ENCODE results near the gene CCL17. TPM values are rescaled to one million over a fixed set of nuclear protein-coding genes. Genes with fewer than 3 reads are reported as not detected.
A peak's percentile ranks its signal among the peaks of the same experiment; 100 is the strongest.

Gene CCL17
- total RNA-seq, 1 experiment from 2014 or later: not detected

GRCh38 chr16:57444711-57445110 lies 40.1 kb downstream of the CCL17 start:
- DNase-seq: no peak
- intact Hi-C loops (cut with micrococcal nuclease; ENCODE audit: unreplicated experiment): no loop called here
- Histone ChIP-seq H3K4me3 (ENCODE audit: low read depth, low read length) (no peak overlapping the region), H3K4me1 (peaks cover 3% of the 10 kb centered on the region; the same call in 1 of the 2 replicates), H3K9me3 (peaks cover 13% of the 10 kb centered on the region), H3K27me3 (replicated peaks; ENCODE audit: control insufficient read depth, insufficient read depth, low read length) (no peaks in the 10 kb centered on the region), H3K36me3 (ENCODE audit: control insufficient read depth, insufficient read depth, low read length) (peaks cover 2% of the 10 kb centered on the region; the same call in 1 of the 2 replicates)
- no peaks in the 10 kb centered on the region for H3K27me3 Mint-ChIP-seq (ENCODE audit: insufficient read depth, unreplicated experiment)
- H3K9me3 Mint-ChIP-seq (ENCODE audit: unreplicated experiment): peaks cover 14% of the 10 kb centered on the region
- no peak overlapping the region for H3K4me3 Mint-ChIP-seq (ENCODE audit: unreplicated experiment)
- H3K36me3 Mint-ChIP-seq (ENCODE audit: insufficient read depth, unreplicated experiment): peaks cover 41% of the 10 kb centered on the region
- TF ChIP-seq CTCF (IDR thresholded peaks at IDR 0.05; ENCODE audit: insufficient read depth in 1 of 2, low read depth in 1 of 2, low read length in 1 of 2, severe bottlenecking in 1 of 2, unreplicated experiment in 1 of 2): no peak
- CTCF ChIA-PET: interaction anchor here (0.6 kb wide), 1 partner anchor 26 kb away, joined by 3 read pairs; no protein-coding TSS in a partner anchor
- H3K27ac Mint-ChIP-seq (ENCODE audit: unreplicated experiment): no peak overlapping the region
- POLR2A ChIA-PET: no interaction called here
- no TSS peak for BruUV-seq (replicated peaks)
- H3K4me1 Mint-ChIP-seq (ENCODE audit: low read depth, unreplicated experiment): peaks cover 5% of the 10 kb centered on the region

GRCh38 chr16:57445510-57445909 lies 40.9 kb downstream of the CCL17 start:
- no peak overlapping the region for H3K4me3 ChIP-seq (ENCODE audit: low read depth, low read length)
- Mint-ChIP-seq H3K27me3 (ENCODE audit: insufficient read depth, unreplicated experiment) (no peaks in the 10 kb centered on the region), H3K27ac (ENCODE audit: unreplicated experiment) (no peak overlapping the region), H3K4me1 (ENCODE audit: low read depth, unreplicated experiment) (peaks cover 5% of the 10 kb centered on the region), H3K36me3 (ENCODE audit: insufficient read depth, unreplicated experiment) (peaks cover 33% of the 10 kb centered on the region), H3K9me3 (ENCODE audit: unreplicated experiment) (peaks cover 6% of the 10 kb centered on the region), H3K4me3 (ENCODE audit: unreplicated experiment) (no peak overlapping the region)
- peaks cover 3% of the 10 kb centered on the region; the same call in 1 of the 2 replicates for H3K4me1 ChIP-seq
- H3K36me3 ChIP-seq (ENCODE audit: control insufficient read depth, insufficient read depth, low read length): peaks cover under 1% of the 10 kb centered on the region; the same call in 1 of the 2 replicates
- CTCF ChIA-PET: no interaction called here
- TF ChIP-seq CTCF (IDR thresholded peaks at IDR 0.05; ENCODE audit: insufficient read depth in 1 of 2, low read depth in 1 of 2, low read length in 1 of 2, severe bottlenecking in 1 of 2, unreplicated experiment in 1 of 2): no peak
- POLR2A ChIA-PET: no interaction called here
- BruUV-seq (replicated peaks): no TSS peak
- DNase-seq: no peak
- intact Hi-C loops (cut with micrococcal nuclease; ENCODE audit: unreplicated experiment): no loop called here
- peaks cover 5% of the 10 kb centered on the region for H3K9me3 ChIP-seq
- no peaks in the 10 kb centered on the region for H3K27me3 ChIP-seq (replicated peaks; ENCODE audit: control insufficient read depth, insufficient read depth, low read length)

GRCh38 chr16:57446531-57447185 lies 42.1 kb downstream of the CCL17 start:
- peaks cover 3% of the 10 kb centered on the region; the same call in 1 of the 2 replicates for H3K4me1 ChIP-seq
- Mint-ChIP-seq H3K9me3 (ENCODE audit: unreplicated experiment) (no peaks in the 10 kb centered on the region), H3K27ac (ENCODE audit: unreplicated experiment) (peak overlapping the region; percentile 97), H3K36me3 (ENCODE audit: insufficient read depth, unreplicated experiment) (peaks cover 32% of the 10 kb centered on the region), H3K27me3 (ENCODE audit: insufficient read depth, unreplicated experiment) (no peaks in the 10 kb centered on the region), H3K4me3 (ENCODE audit: unreplicated experiment) (peak overlapping the region; percentile 90), H3K4me1 (ENCODE audit: low read depth, unreplicated experiment) (peaks cover 5% of the 10 kb centered on the region)
- H3K27me3 ChIP-seq (replicated peaks; ENCODE audit: control insufficient read depth, insufficient read depth, low read length): no peaks in the 10 kb centered on the region
- BruUV-seq (replicated peaks): no TSS peak
- no peaks in the 10 kb centered on the region for H3K36me3 ChIP-seq (ENCODE audit: control insufficient read depth, insufficient read depth, low read length)
- no peak for TF ChIP-seq CTCF (IDR thresholded peaks at IDR 0.05; ENCODE audit: insufficient read depth in 1 of 2, low read depth in 1 of 2, low read length in 1 of 2, severe bottlenecking in 1 of 2, unreplicated experiment in 1 of 2)
- peak overlapping the region; percentile 93 for H3K4me3 ChIP-seq (ENCODE audit: low read depth, low read length)
- no peaks in the 10 kb centered on the region for H3K9me3 ChIP-seq
- CTCF ChIA-PET: interaction anchor here (0.6 to 2.1 kb wide), 12 partner anchors 14 to 288 kb away, joined by 3 to 13 read pairs (median 4); partner anchors contain the start of gene POLR2C
- POLR2A ChIA-PET: interaction anchor here (0.6 to 1.6 kb wide), 17 partner anchors 13 to 1035 kb away, joined by 3 to 16 read pairs (median 5); partner anchors contain the start of genes ARL2BP, KATNB1, POLR2C and PSME3IP1
- intact Hi-C loops (cut with micrococcal nuclease; ENCODE audit: unreplicated experiment): loop anchor here (1.0 kb wide), 1 partner anchor 16 kb away; the partner anchor contains the start of gene POLR2C
- DNase-seq: peak in 1 of 2 experiments; percentile 51

Data from Caco-2 (cell line).